HCT116 (cell line): ENCODE measurements around the gene IFIT1. TPM values are rescaled to one million over a fixed set of nuclear protein-coding genes. Genes with fewer than 3 reads are reported as not detected.

Experiments used
- ATAC-seq: fragments of 200-7000 bp; cut with Tn5 transposase; 2 replicates; pipeline ENCODE4 v1.9.1; 2020; ENCODE audit warnings: mild to moderate bottlenecking, moderate library complexity
- BruUV-seq: library from RNA; stranded (reverse); fragments of 400-500 nt; replicated peaks from 2 replicates; lab custom pipeline; 2021; lab: Mats Ljungman, UMichigan
- CTCF ChIA-PET: fragments of 300-600 bp; sonication (Branson Sonifier 250); formaldehyde crosslinking; loops from one replicate; lab custom pipeline; 2021; ENCODE audit warnings: antibody characterized with exemption; lab: Charles Lee
- POLR2A ChIA-PET: fragments of 300-600, 350-600 bp; sonication (Branson Sonifier 250); formaldehyde crosslinking; loops from one replicate; lab custom pipeline; 2021; ENCODE audit warnings: antibody characterized with exemption; lab: Charles Lee
- RAD21 ChIA-PET, 2 experiments: fragments of 300-600 bp; sonication (Branson Sonifier 250); formaldehyde crosslinking; loops; one replicate each; lab custom pipeline; 2023; ENCODE audit warnings: low total read pairs in 2 of 2; ENCODE audit not compliant: uncharacterized antibody in 2 of 2, unreplicated experiment in 2 of 2, low non-redundant PET in 1 of 2; lab: Charles Lee
- DNase-seq: peaks from one replicate; pipeline ENCODE4 v3.0.0-alpha.2; 2010; ENCODE audit warnings: low read depth, low spot score
- H2AFZ ChIP-seq: fragments of 200-600 bp; shearing (Covaris generic), sonication (generic); 2 replicates; pipeline ENCODE4 v1.6.1; 2017; ENCODE audit warnings: low read depth, mixed run types, mixed read lengths, antibody characterized with exemption, low read length; ENCODE audit not compliant: poor library complexity, severe bottlenecking
- H3K27ac ChIP-seq: 2 replicates; pipeline ENCODE4 v1.5.1; 2012; ENCODE audit warnings: low read depth, low read length
- H3K27me3 ChIP-seq: fragments of 200-600 bp; sonication (generic); 2 replicates; pipeline ENCODE4 v1.6.1; 2016; ENCODE audit warnings: mixed run types, low read length, mixed read lengths; ENCODE audit not compliant: insufficient read depth
- H3K36me3 ChIP-seq, 2 experiments: fragments of 200-500 bp in 1 of 2; fragments of 200-600 bp in 1 of 2; sonication (Bioruptor generic) in 1 of 2; sonication (generic) in 1 of 2; 2 replicates each; pipeline versions ENCODE4 v1.5.1 to v1.6.1; 2014 to 2016; ENCODE audit warnings: low read length in 2 of 2, inconsistent platforms in 1 of 2, mixed read lengths in 1 of 2, mixed run types in 1 of 2; ENCODE audit not compliant: insufficient read depth in 2 of 2, control insufficient read depth in 1 of 2
- H3K4me1 ChIP-seq, 2 experiments: fragments of 200-600 bp in 1 of 2; sonication (generic) in 1 of 2; 2 replicates each; pipeline versions ENCODE4 v1.5.1 to v1.6.1; 2012 to 2017; ENCODE audit warnings: low read length in 2 of 2, inconsistent platforms in 1 of 2, mild to moderate bottlenecking in 1 of 2, mixed read lengths in 1 of 2, mixed run types in 1 of 2, moderate library complexity in 1 of 2; ENCODE audit not compliant: insufficient read depth in 2 of 2, control insufficient read depth in 1 of 2
- H3K4me2 ChIP-seq: fragments of 200-600 bp; sonication (generic); 2 replicates; pipeline ENCODE4 v1.6.1; 2017; ENCODE audit warnings: mixed run types, low read length, mixed read lengths
- H3K4me3 ChIP-seq, 2 experiments: fragments of 200-600 bp in 1 of 2; sonication (generic) in 1 of 2; replicated peaks in 1 of 2; 2 replicates each; pipeline ENCODE4 v1.5.1; 2011 to 2016; ENCODE audit warnings: low read length in 2 of 2, control low read depth in 1 of 2, low read depth in 1 of 2, mild to moderate bottlenecking in 1 of 2, mixed read lengths in 1 of 2, mixed run types in 1 of 2
- H3K79me2 ChIP-seq: fragments of 200-600 bp; sonication (generic); 2 replicates; pipeline ENCODE4 v1.6.1; 2017; ENCODE audit warnings: mild to moderate bottlenecking, mixed run types, low read length, moderate library complexity, mixed read lengths; ENCODE audit not compliant: insufficient read depth
- H3K9ac ChIP-seq: fragments of 200-600 bp; sonication (generic); 2 replicates; pipeline ENCODE4 v1.6.1; 2016; ENCODE audit warnings: low read length, mixed read lengths
- H3K9me2 ChIP-seq: fragments of 200-600 bp; sonication (generic), shearing (Covaris generic); 2 replicates; pipeline ENCODE4 v1.6.1; 2017; ENCODE audit warnings: mixed run types, mild to moderate bottlenecking, moderate library complexity; ENCODE audit not compliant: insufficient read depth
- H3K9me3 ChIP-seq, 2 experiments: fragments of 200-500 bp in 1 of 2; fragments of 200-600 bp in 1 of 2; sonication (Bioruptor generic) in 1 of 2; sonication (generic) in 1 of 2; 2 replicates each; pipeline ENCODE4 v1.6.1; 2014 to 2017; ENCODE audit warnings: low read length in 2 of 2, mixed read lengths in 2 of 2, inconsistent platforms in 1 of 2, low read depth in 1 of 2, mild to moderate bottlenecking in 1 of 2, mixed run types in 1 of 2, moderate library complexity in 1 of 2; ENCODE audit not compliant: control insufficient read depth in 1 of 2, insufficient read depth in 1 of 2
- H4K20me1 ChIP-seq: fragments of 200-600 bp; sonication (generic), shearing (Covaris generic); 2 replicates; pipeline ENCODE4 v1.6.1; 2017; ENCODE audit warnings: mixed run types, mild to moderate bottlenecking, moderate library complexity; ENCODE audit not compliant: insufficient read depth
- ATF3 ChIP-seq: IDR thresholded peaks from 2 replicates; pipeline ENCODE4 v1.6.1; 2012
- CBX3 ChIP-seq: IDR thresholded peaks from 2 replicates; pipeline ENCODE4 v1.6.1; 2012; ENCODE audit warnings: low read depth
- CTCF ChIP-seq, 3 experiments: fragments of 200-600 bp in 1 of 3; sonication (generic) in 1 of 3; IDR thresholded peaks in 2 of 3; conservative IDR thresholded peaks in 1 of 3; 2 replicates each; pipeline ENCODE4 v1.5.1; 2012 to 2017; ENCODE audit warnings: low read depth in 2 of 3, low read length in 2 of 3, antibody characterized with exemption in 1 of 3, borderline replicate concordance in 1 of 3, control low read depth in 1 of 3, mild to moderate bottlenecking in 1 of 3, mixed read lengths in 1 of 3, mixed run types in 1 of 3, moderate library complexity in 1 of 3; ENCODE audit not compliant: insufficient read depth in 1 of 3
- EGR1 ChIP-seq: IDR thresholded peaks from 2 replicates; pipeline ENCODE4 v1.6.1; 2012; ENCODE audit warnings: low read depth
- EZH2 ChIP-seq: fragments of 200-600 bp; sonication (generic); IDR thresholded peaks from 2 replicates; pipeline ENCODE4 v1.6.1; 2017; ENCODE audit warnings: antibody characterized with exemption, mixed run types
- EZH2phosphoT487 ChIP-seq: fragments of 200-600 bp; IDR thresholded peaks from 2 replicates; pipeline ENCODE4 v1.6.1; 2018; ENCODE audit warnings: antibody characterized with exemption, borderline replicate concordance
- MAX ChIP-seq: IDR thresholded peaks from 2 replicates; pipeline ENCODE4 v1.6.1; 2012
- POLR2A ChIP-seq: IDR thresholded peaks from 2 replicates; pipeline ENCODE4 v1.7.0; 2011; ENCODE audit warnings: borderline replicate concordance; ENCODE audit not compliant: insufficient read depth, insufficient read length; ENCODE audit errors: extremely low read depth
- POLR2AphosphoS5 ChIP-seq: IDR thresholded peaks from 2 replicates; pipeline ENCODE4 v1.6.1; 2011; ENCODE audit warnings: mild to moderate bottlenecking, low read depth, low read length, moderate library complexity
- RAD21 ChIP-seq: IDR thresholded peaks from 2 replicates; pipeline ENCODE4 v1.6.1; 2012; ENCODE audit warnings: low read depth, mild to moderate bottlenecking
- SP1 ChIP-seq: IDR thresholded peaks from 2 replicates; pipeline ENCODE4 v1.6.1; 2012; ENCODE audit warnings: low read depth
- SRF ChIP-seq: IDR thresholded peaks from 2 replicates; pipeline ENCODE4 v1.6.1; 2012; ENCODE audit warnings: low read depth
- TCF7L2 ChIP-seq: IDR thresholded peaks from 2 replicates; pipeline ENCODE4 v1.7.0; 2011; ENCODE audit warnings: borderline replicate concordance, inconsistent platforms; ENCODE audit not compliant: insufficient read depth, insufficient read length; ENCODE audit errors: extremely low read depth
- ZBTB33 ChIP-seq: IDR thresholded peaks from 2 replicates; pipeline ENCODE4 v1.6.1; 2011; ENCODE audit warnings: mild to moderate bottlenecking, low read length, moderate library complexity; ENCODE audit not compliant: insufficient replicate concordance; ENCODE audit errors: extremely low read depth
- ZNF274 ChIP-seq: fragments of 200-500 bp; sonication (Bioruptor generic); IDR thresholded peaks from 2 replicates; pipeline ENCODE4 v1.6.1; 2014; ENCODE audit warnings: mild to moderate bottlenecking, low read depth, low read length, inconsistent platforms
- intact Hi-C: fragments of 100-400 bp; cut with micrococcal nuclease; formaldehyde crosslinking; loops from 2 replicates; pipeline ENCODE4 v1.10.0; 2022
- total RNA-seq: library from RNA; stranded (reverse); gene quantifications from one replicate; pipeline ENCODE4 v1.2.1, GENCODE V29; 2021; ENCODE audit not compliant: unreplicated experiment

The IFIT1 gene
- total RNA-seq, 1 experiment from 2014 or later, result 3.6 TPM

GRCh38 chr10:89363729-89364442 lies 28.5 kb upstream of the IFIT1 start:
- H3K4me1 ChIP-seq, result no peaks in the 10 kb centered on the region
- no peak overlapping the region for H3K4me3 ChIP-seq
- TF ChIP-seq MAX (no peak), TCF7L2 (no peak), POLR2A (no peak), ATF3 (no peak), ZNF274 (no peak), CTCF (IDR thresholded peaks at IDR 0.05 in 2 of 3, conservative IDR thresholded peaks at IDR 0.05 in 1 of 3; ENCODE audit: borderline replicate concordance in 1 of 3, insufficient read depth in 1 of 3, low read depth in 2 of 3, low read length in 2 of 3) (no peak), EZH2phosphoT487 (no peak), EZH2 (no peak), ZBTB33 (no peak), POLR2AphosphoS5 (no peak), RAD21 (no peak), SRF (no peak), EGR1 (no peak), SP1 (no peak), CBX3 (no peak)
- TF ChIP-seq, all 23 proteins: peak for 0
- H2AFZ ChIP-seq, result no peak overlapping the region
- no peaks in the 10 kb centered on the region for H3K9me3 ChIP-seq
- ChIA-PET RAD21 (no interaction called here), CTCF (no interaction called here), POLR2A (interaction anchor here (1.0 kb wide), 1 partner anchor 36 kb away, joined by 3 read pairs; the partner anchor contains the start of gene IFIT3)
- no peak overlapping the region for H3K9ac ChIP-seq
- H3K4me2 ChIP-seq, result no peak overlapping the region
- no peaks in the 10 kb centered on the region for H4K20me1 ChIP-seq
- no TSS peak for BruUV-seq
- no peaks in the 10 kb centered on the region for H3K9me2 ChIP-seq
- intact Hi-C loops, result no loop called here
- H3K79me2 ChIP-seq, result no peaks in the 10 kb centered on the region
- ATAC-seq, result no peak
- DNase-seq, result no peak
- no peaks in the 10 kb centered on the region for H3K27me3 ChIP-seq
- no peaks in the 10 kb centered on the region for H3K36me3 ChIP-seq
- H3K27ac ChIP-seq, result no peak overlapping the region
